ENCODE measurements around the gene SARM1.
"Not testable (repeated sequence)": the region's sequence is repeated elsewhere in the genome, so short reads cannot be mapped to it uniquely, and the experiment has no call there.

SARM1 gene

DNA sequence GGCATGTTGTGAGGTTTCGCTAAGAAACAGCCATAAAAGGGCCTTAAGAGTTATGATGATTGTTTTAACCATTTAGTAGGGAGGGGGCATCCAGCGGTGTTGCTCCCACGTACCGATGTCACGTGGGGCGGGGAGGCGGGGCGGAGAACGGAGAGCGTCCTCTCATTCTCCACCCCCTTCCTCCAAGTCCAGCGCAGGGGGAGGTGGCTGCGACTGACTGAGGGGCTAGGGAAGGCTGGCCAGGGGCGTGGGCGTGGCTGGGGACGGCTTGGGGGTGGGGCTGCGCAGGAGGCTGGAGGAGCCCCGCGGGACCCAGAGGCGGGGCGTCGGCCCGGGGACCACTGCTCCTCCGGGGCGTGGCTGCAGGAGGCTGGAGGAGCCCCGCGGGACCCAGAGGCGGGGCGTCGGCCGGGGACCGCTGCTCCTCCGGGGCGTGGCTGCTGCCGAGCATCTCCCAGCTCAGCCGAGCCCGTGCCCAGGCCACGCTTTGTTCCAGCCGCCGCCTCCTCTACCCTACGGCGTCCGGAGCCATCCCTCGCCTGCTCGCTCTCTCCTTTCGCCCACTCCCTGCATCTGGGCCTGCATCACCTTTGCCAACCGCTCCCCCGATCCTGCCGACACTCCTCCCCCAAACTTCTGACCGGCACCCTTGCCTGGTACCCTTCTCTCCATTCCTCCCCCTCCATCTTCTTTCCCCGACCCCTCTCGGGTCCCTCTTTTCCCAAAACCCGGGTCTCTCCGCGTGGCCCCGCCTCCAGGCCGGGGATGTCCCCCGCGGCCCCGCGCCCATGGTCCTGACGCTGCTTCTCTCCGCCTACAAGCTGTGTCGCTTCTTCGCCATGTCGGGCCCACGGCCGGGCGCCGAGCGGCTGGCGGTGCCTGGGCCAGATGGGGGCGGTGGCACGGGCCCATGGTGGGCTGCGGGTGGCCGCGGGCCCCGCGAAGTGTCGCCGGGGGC, at the start of gene SARM1:
SARM1 (plus strand) TSS at position 450 of the 958 bp plus-strand sequence; CDS start at position 789, 339 bp downstream.
- no peak for DNase-seq

DNA sequence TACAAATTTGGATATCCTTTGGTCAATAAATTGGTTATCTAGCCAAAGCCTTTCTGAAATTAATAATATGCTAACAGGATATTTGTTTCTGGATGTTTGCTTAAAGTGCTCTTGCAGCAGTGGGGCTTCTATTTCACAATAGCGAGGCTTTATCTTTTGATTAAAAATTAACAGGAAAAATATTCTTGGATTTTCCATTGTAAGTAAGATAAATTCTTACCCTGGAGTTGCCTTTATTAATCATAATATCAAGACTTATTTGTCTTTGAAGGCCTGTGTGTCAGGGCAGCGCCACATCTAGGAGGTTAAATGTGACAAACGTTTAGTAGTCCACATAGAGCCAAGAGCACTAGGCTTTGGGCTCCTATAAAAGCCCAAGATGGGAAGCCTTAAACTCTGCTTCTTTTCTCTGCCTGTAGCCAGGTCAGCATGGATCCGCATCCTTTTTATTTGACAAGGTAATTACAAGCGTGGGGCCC, 47.2 kb upstream of the SARM1 start:
- no peak for DNase-seq

GRCh38 chr17:28324781-28325180, 46.7 kb upstream of the SARM1 start:
- no peak for DNase-seq

DNA sequence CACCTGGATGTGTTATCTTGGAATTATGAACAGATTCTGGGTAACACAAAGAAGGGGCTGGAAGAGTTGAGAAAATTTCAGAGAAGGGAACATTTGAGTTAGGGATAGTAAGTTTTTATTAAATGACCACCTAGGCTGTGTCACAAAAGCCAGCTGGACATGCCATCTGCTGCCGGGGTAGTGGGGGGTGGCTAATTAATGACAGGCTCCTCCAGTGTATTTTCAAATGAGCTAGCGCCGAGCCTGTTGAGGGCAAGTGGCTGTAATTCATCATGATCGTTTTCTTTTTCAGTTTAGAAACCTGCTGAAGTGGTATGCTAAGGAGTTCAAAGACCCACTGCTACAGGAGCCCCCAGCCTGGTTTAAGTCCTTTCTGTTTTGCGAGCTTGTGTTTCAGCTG, 46.3 kb upstream of the SARM1 start:
- DNase-seq, result no peak

DNA sequence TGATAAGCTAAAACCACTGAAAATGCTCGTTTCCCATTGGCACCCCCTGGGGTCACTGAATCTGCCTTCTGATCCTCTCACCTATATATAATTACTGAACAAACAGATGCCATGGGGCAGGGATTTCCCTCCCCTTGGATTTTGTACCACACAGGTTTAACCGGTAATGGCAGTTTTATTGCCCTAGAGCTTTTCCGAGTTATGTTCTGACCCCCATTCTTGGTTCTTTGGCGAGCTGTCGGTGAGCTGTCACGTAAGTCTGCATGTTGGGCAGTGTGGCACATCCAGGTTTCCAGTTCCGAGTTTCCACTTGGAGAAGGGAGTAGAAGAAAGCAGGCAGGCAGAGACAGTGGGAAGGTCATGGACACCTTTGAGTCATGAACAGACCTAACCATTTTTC, 45.4 kb upstream of the SARM1 start:
- no peak for DNase-seq

DNA sequence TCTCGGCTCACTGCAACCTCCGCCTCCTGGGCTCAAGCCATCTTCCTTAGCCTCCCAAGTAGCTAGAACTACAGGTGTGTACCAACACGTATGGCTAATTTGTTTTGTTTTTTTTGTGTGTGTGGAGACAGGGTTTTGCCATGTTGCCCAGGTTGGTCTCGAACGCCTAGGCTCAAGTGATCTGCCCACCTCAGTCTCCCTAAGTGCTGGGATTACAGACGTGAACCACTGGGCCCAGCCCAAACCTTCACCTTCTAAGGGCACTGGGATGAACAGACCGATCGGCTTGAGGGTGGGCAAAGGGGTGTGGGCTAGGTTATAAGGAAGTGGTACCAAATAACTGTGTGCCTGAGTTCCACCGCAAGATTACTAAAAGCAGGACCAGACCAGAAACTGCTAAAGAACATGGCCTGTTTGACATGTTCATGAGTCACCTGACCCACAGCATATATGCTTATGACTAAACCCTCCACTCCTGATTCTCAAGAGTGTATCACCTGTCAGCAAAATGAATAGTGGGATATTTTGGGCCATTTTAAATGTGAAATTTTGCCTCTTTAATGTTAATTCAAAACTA, 44.4 kb upstream of the SARM1 start:
- DNase-seq, result no peak

DNA sequence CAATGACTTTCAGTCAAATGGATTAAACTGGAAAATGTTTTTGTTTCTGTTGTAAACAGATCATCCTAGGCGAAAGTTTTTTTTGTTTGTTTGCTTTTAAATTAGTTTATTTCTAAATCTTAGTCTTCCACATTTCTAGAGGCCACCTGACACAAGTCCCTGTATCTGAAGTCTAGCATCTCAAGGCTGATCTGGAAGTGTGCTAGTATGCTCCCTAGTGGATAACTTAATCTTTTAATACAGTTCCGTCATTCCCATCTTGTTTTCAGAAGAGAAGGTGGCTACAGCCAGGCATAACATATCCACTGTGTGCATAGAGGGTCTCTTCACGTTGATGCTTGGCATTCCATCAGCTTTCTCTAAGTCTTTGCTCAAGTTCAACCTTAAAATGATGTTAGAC, 43.8 kb upstream of the SARM1 start:
- DNase-seq, result no peak

DNA sequence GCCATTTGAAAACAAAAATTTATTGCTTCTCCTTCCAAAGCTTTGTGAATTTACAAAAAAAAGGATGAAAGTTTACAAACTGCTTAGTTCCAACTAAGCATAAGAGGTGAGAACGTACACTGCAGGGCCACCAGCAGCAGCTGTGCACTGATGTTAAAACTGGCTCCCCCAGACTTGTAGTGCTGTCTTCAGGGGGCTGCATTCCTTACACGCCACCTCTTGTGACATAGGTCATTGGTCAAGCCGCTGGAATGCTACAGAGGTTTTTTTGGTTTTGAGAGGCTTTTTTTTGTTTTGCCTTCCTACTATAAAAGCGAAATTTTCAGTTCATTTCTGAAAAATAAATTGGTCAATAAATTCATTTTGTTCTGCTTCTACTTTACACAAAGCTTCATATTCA, 43.2 kb upstream of the SARM1 start:
- DNase-seq, result no peak

DNA sequence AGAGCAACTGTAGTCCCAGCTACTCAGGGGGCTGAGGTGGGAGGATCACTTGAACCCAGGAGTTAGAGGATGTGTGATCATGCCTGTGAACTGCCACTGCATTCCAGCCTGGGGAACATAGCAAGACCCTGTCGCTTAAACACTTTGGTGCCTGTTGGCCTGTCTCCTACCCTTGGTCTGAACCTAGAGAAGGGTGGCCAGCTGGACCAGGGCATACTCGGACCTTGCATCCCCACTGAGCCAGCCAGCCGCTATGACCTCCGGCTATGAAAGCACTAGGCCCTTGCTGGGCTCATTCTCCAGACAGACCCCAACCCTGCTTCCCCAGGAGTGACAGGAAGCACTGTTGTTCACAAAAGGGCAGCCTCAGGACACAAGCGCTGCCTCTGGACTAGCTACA, 40.8 kb upstream of the SARM1 start:
- no peak for DNase-seq

DNA sequence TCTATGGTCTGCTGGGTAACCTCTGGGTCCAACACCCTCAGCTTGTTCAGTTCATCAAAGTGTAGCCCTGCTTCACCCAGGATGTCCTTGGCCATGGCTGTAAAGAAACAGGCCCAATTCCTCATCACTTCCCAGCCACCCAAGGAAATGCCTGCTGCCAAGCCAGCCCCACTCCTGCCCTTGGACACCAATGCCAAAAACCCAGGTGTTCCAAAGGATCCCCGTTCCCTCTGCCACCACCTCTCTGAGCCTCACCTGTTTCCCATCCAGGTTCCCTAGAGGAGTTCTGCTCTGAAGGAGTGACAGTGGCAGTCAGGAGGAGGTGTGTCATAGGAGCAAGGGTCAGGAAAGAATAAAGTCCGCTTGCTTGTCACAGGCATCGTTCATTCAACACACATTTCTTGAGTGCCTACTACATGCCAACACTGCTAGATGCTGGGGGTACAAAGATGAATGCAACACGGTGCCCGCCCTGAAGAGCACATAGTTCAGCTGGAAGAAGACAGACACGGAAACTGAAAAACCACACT, 39.5 kb upstream of the SARM1 start:
- no peak for DNase-seq

DNA sequence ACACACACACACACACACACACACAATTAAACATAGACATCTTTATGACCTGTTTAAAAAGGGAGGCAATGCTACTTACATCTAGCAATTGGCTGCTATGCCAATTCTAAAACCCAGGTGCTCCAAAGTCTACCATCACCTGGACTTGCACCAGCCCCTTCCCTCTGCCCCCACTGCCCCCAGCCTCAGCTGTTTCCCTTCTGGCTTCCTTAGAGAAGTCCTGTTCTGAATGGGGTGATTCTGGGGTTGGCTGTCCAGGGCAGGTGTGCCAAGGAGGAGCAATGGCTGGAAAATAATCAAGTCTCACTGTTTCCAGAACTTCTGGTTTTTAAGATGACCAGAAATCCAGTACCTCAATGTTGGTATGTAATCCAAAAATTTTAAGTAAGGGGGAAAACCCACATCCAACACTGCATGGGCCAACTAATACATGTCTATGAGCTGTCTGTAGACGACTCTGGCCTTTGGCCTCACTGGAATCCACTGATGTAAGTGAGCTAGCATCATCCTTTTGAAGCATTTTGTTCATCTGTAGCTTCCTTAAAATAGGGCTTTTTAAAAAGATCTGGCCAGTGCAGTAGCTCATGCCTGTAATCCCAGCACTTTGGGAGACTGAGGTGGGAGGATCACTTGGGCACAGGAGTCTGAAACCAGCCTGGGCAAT, 38.3 kb upstream of the SARM1 start:
- DNase-seq, result no peak

GRCh38 chr17:28334171-28334570, 37.3 kb upstream of the SARM1 start:
- no peak for DNase-seq

DNA sequence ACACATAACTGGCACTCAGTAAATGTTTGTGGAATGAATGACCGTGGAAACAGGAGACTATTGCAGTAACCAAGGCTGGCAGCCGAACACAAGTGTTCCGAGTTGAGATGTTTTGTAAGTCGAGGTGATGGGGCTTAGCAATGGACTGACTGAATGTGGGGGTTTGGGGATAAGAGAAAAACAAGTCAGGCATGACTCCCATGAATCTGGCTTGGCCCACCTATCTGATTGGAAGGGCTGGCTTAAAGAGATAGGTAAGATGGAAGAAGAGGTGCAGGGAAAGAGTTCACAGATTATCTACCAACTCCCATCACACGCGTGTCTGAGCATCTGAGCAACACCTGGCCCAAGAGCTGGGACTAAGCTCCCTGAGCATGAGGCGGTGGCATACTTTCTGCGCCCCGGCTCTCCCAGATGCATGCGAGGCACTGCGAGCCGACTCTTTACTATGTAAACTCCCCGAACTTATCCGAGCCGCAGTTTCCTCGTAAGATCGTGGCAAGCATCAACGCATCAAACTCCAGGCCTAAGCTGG, 36.8 kb upstream of the SARM1 start:
- DNase-seq, result no peak

- peak; percentile 97 for DNase-seq
Measured at GRCh38 chr17:28335201-28335958, 36.1 kb upstream of the SARM1 start, which contains the start of the genes IFT20 and TNFAIP1. IFT20 (minus strand) TSS chr17:28335472; CDS start chr17:28331985, 3,487 bp downstream. TNFAIP1 (plus strand) TSS chr17:28335761; CDS start chr17:28339522, 3,761 bp downstream.

DNA sequence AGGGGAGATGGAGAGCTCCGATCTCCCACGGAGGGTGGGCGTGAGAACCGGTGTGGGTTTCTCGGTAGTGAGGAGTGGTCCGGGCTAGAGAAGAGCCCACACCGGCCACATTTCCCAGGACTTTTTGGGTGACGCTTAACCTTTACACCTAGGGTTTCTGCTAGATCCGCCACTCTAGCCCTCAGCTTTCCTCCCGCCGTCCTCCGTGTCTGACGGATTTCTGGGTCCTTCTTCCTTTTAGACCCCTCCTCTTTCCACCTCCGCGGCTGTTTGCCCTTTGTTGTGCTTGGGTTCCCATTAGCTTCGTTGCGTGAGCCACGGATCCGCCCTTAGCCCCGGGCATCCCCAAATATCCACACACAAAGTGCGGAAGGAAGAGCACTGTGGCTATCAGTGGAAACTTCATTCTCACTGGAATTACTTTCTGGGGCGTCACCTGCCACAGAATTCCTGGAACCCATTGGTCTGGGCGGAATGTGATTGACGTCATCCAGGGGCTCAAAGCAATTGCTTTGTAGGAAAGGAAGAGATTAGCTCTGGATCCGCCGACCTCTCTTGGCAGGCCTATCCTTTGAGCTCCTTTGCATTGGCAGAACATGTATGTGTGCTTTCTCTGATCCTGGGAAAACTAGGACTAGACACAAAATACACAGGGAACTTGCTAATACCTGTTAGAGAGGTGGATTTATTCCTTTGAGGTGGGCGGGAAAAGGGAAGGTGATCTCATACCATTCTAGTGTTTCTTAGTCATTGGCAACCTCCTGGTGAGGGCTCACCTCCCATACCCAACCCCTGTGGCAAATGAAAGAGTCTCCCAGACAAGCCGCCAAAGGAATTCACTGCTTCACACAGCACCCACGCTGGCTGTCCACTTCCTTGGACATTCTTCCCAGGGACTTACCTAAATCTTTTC, 35.3 kb upstream of the SARM1 start:
- DNase-seq, result no peak

DNA sequence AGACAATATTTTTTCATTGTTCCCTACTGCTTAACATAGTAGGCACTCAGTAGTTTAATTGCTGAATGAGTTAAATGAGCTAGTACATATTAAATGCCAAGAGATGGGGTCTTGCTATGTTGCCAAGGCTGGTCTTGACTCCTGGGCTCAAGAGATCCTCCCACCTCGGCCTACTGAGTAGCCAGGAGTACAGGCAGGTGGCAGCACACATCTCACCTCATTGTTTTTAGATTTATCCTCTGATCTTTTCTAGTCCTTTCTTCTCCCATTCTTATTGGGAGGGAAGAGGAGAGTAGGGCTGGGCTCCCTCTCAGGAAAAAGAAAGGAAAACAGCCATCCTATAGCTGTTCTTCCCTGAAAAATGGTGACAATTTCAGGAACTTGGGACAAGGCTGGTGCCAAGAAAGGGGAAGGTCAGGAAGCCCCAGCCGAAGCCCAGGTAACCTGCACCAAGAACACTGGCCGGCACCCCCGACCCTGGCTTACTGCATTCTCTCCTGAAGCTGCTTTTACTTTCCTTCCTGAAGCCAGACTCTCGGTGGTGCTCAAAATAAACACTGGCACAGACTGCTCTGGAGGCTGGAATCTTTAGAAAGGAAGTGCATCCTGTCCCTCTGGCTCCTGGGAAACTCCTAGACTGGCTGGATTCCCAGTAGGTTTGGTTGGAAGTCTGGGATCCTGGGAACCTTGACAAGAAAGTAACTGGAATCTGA, 33.3 kb upstream of the SARM1 start:
- DNase-seq, result no peak

GRCh38 chr17:28338769-28339212, 32.7 kb upstream of the SARM1 start:
- not testable (repeated sequence) for DNase-seq

DNA sequence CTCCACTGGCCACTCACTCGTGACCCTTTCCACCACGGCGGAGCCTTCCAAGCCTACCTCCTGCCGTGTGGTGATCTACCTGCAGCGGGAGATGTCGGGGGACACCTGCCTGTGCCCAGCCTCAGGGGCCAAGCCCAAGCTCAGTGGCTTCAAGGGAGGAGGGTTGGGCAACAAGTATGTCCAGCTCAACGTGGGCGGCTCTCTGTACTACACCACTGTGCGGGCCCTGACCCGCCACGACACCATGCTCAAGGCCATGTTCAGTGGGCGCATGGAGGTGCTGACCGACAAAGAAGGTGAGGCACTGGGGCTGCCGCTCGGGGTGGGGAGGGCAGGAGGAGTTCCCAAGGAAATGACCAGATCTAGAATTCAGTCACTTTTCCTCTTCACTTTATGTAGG, 32.1 kb upstream of the SARM1 start:
- DNase-seq, result no peak

DNA sequence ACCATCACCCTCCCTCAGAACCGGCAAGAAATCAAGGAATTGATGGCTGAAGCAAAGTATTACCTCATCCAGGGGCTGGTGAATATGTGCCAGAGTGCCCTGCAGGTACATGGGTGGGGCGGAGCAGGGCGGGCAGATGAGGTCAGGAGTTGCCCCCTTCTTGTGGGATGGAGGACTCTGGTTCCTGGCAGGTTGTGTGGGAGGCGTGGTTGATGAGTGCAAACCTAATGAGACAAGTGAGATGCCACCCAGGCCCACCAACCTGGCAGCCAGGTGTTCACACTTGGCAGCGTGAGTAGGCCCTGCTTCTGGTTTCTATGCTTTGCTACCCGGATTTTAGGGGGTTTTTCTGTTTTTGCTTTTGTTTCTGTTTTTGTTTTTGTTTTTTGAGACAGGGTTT, 31.1 kb upstream of the SARM1 start:
- DNase-seq, result no peak

- DNase-seq, result no peak
Measured at GRCh38 chr17:28341516-28341915, 30.0 kb upstream of the SARM1 start.
